GM12873 (cell line): ENCODE data around the gene ADD3.

Source experiments
- TF ChIP-seq, protein P1 (sequence below): IDR thresholded peaks from 2 replicates; pipeline ENCODE4 v1.5.1; 2012; ENCODE audit warnings: low read depth, mild to moderate bottlenecking, moderate library complexity, low read length, control low read depth; ENCODE audit not compliant: insufficient read depth; ENCODE audit errors: missing control alignments

Gene ADD3

DNA sequence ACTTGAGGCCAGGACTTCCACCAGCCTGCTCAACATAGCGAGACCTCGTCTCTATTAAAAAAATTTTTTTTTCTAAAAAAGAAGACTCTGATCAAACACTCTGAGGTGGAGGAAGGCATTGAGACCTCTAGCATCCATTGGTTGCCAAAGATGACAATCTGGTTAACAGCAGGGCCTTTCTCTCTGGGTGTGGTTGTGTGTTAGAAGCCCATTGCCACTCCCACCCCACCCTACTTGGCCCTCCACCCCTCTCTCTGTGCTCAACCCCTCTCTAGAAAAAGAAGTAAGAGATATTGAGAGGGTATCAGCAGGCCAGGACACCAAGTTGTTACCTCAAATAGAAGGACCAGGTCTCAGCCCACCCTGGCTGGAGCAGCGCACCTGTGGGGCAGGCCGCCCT lies 142.3 kb downstream of the ADD3 start:
- TF ChIP-seq, protein P1, sequence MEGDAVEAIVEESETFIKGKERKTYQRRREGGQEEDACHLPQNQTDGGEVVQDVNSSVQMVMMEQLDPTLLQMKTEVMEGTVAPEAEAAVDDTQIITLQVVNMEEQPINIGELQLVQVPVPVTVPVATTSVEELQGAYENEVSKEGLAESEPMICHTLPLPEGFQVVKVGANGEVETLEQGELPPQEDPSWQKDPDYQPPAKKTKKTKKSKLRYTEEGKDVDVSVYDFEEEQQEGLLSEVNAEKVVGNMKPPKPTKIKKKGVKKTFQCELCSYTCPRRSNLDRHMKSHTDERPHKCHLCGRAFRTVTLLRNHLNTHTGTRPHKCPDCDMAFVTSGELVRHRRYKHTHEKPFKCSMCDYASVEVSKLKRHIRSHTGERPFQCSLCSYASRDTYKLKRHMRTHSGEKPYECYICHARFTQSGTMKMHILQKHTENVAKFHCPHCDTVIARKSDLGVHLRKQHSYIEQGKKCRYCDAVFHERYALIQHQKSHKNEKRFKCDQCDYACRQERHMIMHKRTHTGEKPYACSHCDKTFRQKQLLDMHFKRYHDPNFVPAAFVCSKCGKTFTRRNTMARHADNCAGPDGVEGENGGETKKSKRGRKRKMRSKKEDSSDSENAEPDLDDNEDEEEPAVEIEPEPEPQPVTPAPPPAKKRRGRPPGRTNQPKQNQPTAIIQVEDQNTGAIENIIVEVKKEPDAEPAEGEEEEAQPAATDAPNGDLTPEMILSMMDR, result no peak

GRCh38 chr10:110150981-110151380 lies 143.2 kb downstream of the ADD3 start:
- TF ChIP-seq, protein P1, result no peak

- TF ChIP-seq, protein P1, result no peak
Observed at GRCh38 chr10:110151467-110151866, 143.7 kb downstream of the ADD3 start.

- TF ChIP-seq, protein P1, result no peak
Observed at GRCh38 chr10:110151971-110152370, 144.2 kb downstream of the ADD3 start.

DNA sequence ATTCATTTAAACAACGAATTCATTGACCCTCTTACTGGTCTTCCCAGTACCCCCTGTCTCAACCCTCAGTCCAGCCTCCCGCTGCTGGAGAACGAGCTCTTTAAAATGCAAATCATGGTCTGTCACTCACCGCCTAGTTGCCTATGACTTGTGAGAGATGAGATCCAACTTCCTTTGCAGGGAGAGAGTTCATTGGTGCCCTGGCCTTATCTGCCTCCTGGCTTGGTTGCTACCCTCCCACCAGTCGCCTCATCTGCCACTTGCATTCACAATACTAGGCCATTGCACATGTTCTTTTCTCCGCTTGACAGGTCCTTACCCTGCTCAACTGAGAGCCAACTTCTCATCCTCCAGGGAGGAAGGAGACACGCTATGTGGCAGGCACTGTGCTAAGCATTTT lies 145.6 kb downstream of the ADD3 start:
- TF ChIP-seq, protein P1, result no peak

DNA sequence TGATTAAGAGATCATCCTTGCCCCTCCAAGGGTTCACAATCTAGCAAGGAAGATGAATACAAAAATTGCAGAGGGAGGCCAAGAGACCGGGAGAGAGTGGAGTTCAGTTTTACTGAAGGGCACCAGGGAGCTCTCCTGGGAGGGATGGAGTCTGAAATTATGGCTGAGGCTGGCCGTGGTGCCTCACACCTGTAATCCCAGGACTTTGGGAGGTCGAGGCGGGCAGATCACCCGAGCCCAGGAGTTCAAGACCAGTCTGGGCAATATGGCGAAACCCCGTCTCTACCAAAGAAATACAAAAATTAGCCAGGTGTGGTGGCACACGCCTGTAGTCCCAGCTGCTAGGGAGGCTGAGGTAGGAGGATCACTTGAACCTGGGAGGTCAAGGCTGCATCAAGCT lies 148.3 kb downstream of the ADD3 start:
- TF ChIP-seq, protein P1, result no peak

DNA sequence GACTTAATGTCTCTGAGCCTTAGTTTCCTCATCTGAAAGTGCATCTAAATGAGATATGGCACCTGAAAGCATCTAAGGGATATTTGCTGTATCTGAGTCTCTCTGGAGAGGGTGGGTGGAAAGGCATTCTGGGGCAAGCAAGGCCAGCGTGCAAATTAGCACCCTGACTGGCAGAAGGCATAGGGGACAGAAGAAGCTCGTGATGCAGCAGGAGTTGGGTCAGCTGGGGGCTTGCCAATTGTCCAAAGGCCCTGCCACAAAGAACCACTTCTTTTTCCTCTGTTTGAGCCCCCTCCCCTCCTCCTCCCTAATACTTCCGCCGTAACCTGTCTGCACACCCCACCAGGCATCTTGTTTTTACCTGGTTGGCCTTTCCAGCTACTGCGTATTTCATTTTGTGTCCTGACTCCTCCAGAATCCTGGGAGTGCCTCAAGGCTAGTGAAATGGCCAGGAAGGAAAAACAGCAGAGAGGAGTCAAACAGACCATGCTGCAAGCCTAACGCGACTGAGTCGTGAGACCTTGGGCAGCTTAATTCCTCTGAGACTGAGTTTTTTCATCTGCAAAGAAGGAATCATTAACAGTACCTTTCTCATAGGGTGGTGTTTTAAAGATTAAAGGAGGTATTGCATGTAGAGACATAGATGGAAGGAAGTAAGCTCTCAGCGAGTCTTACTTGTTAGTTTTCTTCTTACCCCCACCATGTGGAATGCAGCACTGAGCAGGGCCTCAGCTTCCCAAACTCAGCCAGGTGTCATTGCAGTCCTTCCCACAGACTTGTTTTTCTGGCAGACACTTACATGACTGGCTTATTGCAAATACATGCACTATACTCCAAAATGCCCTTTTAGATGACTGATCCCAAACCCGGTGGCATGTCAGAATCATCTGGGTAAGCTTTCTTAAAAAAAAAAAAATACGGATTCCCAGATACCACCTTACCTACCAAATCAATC lies 150.5 kb downstream of the ADD3 start:
- TF ChIP-seq, protein P1, result no peak
